Stimulated activated CD8-positive, alpha-beta memory T cell treated with anti-CD3 and anti-CD28 coated beads, Interleukin-7, amount 100 ng/mL, for 4 hours (primary cell): ENCODE measurements around the gene RIPK3.
"Not testable (repeated sequence)": the region's sequence is repeated elsewhere in the genome, so short reads cannot be mapped to it uniquely, and the experiment has no call there.

Experiments used
- DNase-seq, 2 donors: peaks; one replicate each; pipeline ENCODE4 v3.0.0-alpha.2; 2020; ENCODE audit warnings: low read depth in 2 of 2

Gene RIPK3

GRCh38 chr14:24339284-24340151, at the start of gene RIPK3:
RIPK3 (minus strand) TSS chr14:24339991; CDS start chr14:24339826, 165 bp downstream.
- DNase-seq, result peak; percentile 28 to 53

- no peak for DNase-seq
Observed at GRCh38 chr14:24389226-24389848, 49.5 kb upstream of the RIPK3 start.

- DNase-seq, result no peak
Observed at GRCh38 chr14:24388474-24389179, 48.8 kb upstream of the RIPK3 start.

GRCh38 chr14:24387579-24387978, 47.8 kb upstream of the RIPK3 start:
- not testable (repeated sequence) for DNase-seq

- DNase-seq, result no peak
Observed at GRCh38 chr14:24387009-24387345, 47.2 kb upstream of the RIPK3 start.

- no peak for DNase-seq
Observed at GRCh38 chr14:24385524-24385923, 45.7 kb upstream of the RIPK3 start.

GRCh38 chr14:24384169-24384568, 44.4 kb upstream of the RIPK3 start:
- no peak for DNase-seq

GRCh38 chr14:24382064-24382371, 42.2 kb upstream of the RIPK3 start:
- DNase-seq, result no peak

GRCh38 chr14:24381363-24382063, 41.7 kb upstream of the RIPK3 start:
- DNase-seq, result no peak

- no peak for DNase-seq
Observed at GRCh38 chr14:24379907-24380730, 40.3 kb upstream of the RIPK3 start.

GRCh38 chr14:24378981-24379906, 39.5 kb upstream of the RIPK3 start:
- no peak for DNase-seq

- no peak for DNase-seq
Observed at GRCh38 chr14:24378327-24378726, 38.5 kb upstream of the RIPK3 start.

GRCh38 chr14:24377657-24378056, 37.9 kb upstream of the RIPK3 start:
- DNase-seq, result no peak

- no peak for DNase-seq
Observed at GRCh38 chr14:24377126-24377525, 37.3 kb upstream of the RIPK3 start.

- DNase-seq, result no peak
Observed at GRCh38 chr14:24376448-24377070, 36.8 kb upstream of the RIPK3 start.

- DNase-seq, result no peak
Observed at GRCh38 chr14:24372701-24373416, 33.1 kb upstream of the RIPK3 start.

- not testable (repeated sequence) for DNase-seq
Observed at GRCh38 chr14:24371605-24372004, 31.8 kb upstream of the RIPK3 start.

GRCh38 chr14:24370748-24371147, 31.0 kb upstream of the RIPK3 start:
- no peak for DNase-seq
